Measurements from ENCODE around the gene REXO1. TPM values are rescaled to one million over a fixed set of nuclear protein-coding genes. Genes with fewer than 3 reads are reported as not detected.

REXO1 gene
- total and polyA plus RNA-seq, 2 of the 13 experiments (the other 11 are each of a cell fraction or from before 2014, with no cell fraction given), result 5.0 to 11.2 TPM

DNA sequence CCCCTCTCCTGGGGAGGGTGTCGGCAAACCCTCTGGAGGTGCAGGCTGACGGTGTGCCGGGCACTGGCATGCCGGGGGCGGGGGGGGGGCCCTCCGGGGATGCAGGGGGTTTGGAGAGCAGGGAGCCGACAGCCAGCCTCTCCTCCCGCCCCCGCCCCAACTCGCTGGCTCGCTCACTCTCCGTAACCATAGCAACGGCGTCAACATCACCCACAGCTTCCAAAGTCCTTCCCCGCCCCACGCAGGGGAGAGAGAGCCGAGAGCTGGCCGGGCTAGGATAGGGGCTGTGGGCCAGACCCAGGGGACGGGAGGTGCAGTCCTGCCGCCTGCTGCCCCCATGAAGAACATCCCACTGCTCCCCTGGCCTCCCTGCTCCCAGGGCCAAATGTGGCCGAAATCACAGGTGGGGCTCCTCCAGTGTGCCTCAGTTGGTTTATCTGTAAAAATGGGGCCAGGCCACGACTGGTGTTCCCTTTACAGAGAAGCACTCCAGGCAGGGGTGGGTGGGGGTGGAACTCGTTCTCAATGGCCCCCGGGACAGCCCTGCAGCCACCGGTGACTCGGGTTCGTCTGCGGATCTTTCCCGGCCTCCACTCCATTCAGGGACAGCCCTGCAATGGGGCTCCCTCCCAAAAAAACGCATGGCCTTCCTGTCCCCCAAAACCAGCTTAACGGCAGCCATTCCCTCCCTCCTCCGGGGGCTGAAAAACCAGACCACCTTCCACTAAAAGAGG lies 11.9 kb upstream of the REXO1 start (continued):
- TF ChIP-seq ELF1 (CRISPR knock-in tag; IDR thresholded peaks at IDR 0.05) (no peak), MAZ (IDR thresholded peaks at IDR 0.05; ENCODE audit: borderline replicate concordance, low read depth, low read length) (peak; percentile 83), MAZ (CRISPR knock-in tag; IDR thresholded peaks at IDR 0.05; ENCODE audit: low read depth) (peak; percentile 63; the same call in 1 of the 2 replicates), HNRNPLL (IDR thresholded peaks at IDR 0.05; ENCODE audit: low read depth, low read length, poor library complexity, severe bottlenecking) (peak; percentile 18), SIX1 (CRISPR knock-in tag; IDR thresholded peaks at IDR 0.05; ENCODE audit: borderline replicate concordance) (no peak), ZNF282 (IDR thresholded peaks at IDR 0.05; ENCODE audit: partially characterized antibody) (no peak), EP300 (IDR thresholded peaks at IDR 0.05; ENCODE audit: low read depth in 2 of 2, low read length in 2 of 2) (peak in 1 of 2 experiments; percentile 76; a peak in 1 of 4 replicates), EP300 (CRISPR knock-in tag; IDR thresholded peaks at IDR 0.05; ENCODE audit: borderline replicate concordance) (no peak), POLR2G (IDR thresholded peaks at IDR 0.05; ENCODE audit: low read depth, low read length) (peak; percentile 69), NCOA2 (CRISPR knock-in tag; IDR thresholded peaks at IDR 0.05) (no peak), ZNF616 (CRISPR knock-in tag; IDR thresholded peaks at IDR 0.05; ENCODE audit: low read depth) (no peak), SIN3A (IDR thresholded peaks at IDR 0.05; ENCODE audit: borderline replicate concordance, low read depth, low read length) (peak; percentile 96; the same call in 1 of the 2 replicates), CENPT (CRISPR knock-in tag; IDR thresholded peaks at IDR 0.05; ENCODE audit: low read depth) (no peak), CBFB (CRISPR knock-in tag; IDR thresholded peaks at IDR 0.05) (0 out of 2 replicates have a peak, but pooled peaks have one; percentile 38), ZNF253 (CRISPR knock-in tag; IDR thresholded peaks at IDR 0.05; ENCODE audit: borderline replicate concordance) (no peak), NFE2L1 (CRISPR knock-in tag; IDR thresholded peaks at IDR 0.05; ENCODE audit: borderline replicate concordance) (no peak), SRSF1 (optimal IDR thresholded peaks at IDR 0.05; ENCODE audit: low read depth, low read length) (peak; percentile 76), ZNF501 (CRISPR knock-in tag; IDR thresholded peaks at IDR 0.05) (0 out of 2 replicates have a peak, but pooled peaks have one; percentile 54)
- TF ChIP-seq, protein P1, sequence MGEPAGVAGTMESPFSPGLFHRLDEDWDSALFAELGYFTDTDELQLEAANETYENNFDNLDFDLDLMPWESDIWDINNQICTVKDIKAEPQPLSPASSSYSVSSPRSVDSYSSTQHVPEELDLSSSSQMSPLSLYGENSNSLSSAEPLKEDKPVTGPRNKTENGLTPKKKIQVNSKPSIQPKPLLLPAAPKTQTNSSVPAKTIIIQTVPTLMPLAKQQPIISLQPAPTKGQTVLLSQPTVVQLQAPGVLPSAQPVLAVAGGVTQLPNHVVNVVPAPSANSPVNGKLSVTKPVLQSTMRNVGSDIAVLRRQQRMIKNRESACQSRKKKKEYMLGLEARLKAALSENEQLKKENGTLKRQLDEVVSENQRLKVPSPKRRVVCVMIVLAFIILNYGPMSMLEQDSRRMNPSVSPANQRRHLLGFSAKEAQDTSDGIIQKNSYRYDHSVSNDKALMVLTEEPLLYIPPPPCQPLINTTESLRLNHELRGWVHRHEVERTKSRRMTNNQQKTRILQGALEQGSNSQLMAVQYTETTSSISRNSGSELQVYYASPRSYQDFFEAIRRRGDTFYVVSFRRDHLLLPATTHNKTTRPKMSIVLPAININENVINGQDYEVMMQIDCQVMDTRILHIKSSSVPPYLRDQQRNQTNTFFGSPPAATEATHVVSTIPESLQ (CRISPR knock-in tag; conservative IDR thresholded peaks at IDR 0.05), result 0 out of 2 replicates have a peak, but pooled peaks have one; percentile 36
- TF ChIP-seq, protein P2, sequence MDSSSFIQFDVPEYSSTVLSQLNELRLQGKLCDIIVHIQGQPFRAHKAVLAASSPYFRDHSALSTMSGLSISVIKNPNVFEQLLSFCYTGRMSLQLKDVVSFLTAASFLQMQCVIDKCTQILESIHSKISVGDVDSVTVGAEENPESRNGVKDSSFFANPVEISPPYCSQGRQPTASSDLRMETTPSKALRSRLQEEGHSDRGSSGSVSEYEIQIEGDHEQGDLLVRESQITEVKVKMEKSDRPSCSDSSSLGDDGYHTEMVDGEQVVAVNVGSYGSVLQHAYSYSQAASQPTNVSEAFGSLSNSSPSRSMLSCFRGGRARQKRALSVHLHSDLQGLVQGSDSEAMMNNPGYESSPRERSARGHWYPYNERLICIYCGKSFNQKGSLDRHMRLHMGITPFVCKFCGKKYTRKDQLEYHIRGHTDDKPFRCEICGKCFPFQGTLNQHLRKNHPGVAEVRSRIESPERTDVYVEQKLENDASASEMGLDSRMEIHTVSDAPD (CRISPR knock-in tag; IDR thresholded peaks at IDR 0.05), result no peak
- TF ChIP-seq, protein P3, sequence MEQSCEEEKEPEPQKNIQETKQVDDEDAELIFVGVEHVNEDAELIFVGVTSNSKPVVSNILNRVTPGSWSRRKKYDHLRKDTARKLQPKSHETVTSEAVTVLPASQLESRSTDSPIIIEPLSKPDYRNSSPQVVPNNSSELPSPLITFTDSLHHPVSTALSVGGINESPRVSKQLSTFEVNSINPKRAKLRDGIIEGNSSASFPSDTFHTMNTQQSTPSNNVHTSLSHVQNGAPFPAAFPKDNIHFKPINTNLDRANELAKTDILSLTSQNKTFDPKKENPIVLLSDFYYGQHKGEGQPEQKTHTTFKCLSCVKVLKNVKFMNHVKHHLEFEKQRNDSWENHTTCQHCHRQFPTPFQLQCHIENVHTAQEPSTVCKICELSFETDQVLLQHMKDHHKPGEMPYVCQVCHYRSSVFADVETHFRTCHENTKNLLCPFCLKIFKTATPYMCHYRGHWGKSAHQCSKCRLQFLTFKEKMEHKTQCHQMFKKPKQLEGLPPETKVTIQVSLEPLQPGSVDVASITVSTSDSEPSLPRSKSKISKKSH (CRISPR knock-in tag; IDR thresholded peaks at IDR 0.05; ENCODE audit: borderline replicate concordance), result peak; percentile 12; the same call in 1 of the 2 replicates
- TF ChIP-seq, protein P4, sequence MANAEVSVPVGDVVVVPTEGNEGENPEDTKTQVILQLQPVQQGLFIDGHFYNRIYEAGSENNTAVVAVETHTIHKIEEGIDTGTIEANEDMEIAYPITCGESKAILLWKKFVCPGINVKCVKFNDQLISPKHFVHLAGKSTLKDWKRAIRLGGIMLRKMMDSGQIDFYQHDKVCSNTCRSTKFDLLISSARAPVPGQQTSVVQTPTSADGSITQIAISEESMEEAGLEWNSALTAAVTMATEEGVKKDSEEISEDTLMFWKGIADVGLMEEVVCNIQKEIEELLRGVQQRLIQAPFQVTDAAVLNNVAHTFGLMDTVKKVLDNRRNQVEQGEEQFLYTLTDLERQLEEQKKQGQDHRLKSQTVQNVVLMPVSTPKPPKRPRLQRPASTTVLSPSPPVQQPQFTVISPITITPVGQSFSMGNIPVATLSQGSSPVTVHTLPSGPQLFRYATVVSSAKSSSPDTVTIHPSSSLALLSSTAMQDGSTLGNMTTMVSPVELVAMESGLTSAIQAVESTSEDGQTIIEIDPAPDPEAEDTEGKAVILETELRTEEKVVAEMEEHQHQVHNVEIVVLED (CRISPR knock-in tag; IDR thresholded peaks at IDR 0.05; ENCODE audit: borderline replicate concordance), result peak; percentile 10; the same call in 1 of the 2 replicates

Data from HepG2 (cell line).